Esophagus squamous epithelium (tissue), 4 donors: ENCODE results near the gene SFR1. TPM values are rescaled to one million over a fixed set of nuclear protein-coding genes. Genes with fewer than 3 reads are reported as not detected.

Source experiments
- total RNA-seq, 4 donors: library from RNA; depleted of rRNA; stranded (reverse); fragments of >200 nt; gene quantifications; one replicate each; pipeline ENCODE4 v1.1.0, GENCODE V29; 2016

The SFR1 gene
- total RNA-seq, 4 donors from 2014 or later = 2.7 to 9.3 (median 6.3) TPM

Other genes starting within 250 kb of the SFR1 start
- 10 to 100 TPM; 20.4 to 52.8 (median 32.5) TPM for gene STN1, start 204.0 kb upstream of the SFR1 start, total RNA-seq
- 100 to 1,000 TPM in 1 of 4 donors, 10 to 100 TPM in 3; 68.1 to 120 (median 80.4) TPM for gene SLK, start 155.0 kb upstream of the SFR1 start, total RNA-seq
- 100 to 1,000 TPM; 150 to 202 (median 191) TPM for gene COL17A1, start 36.3 kb upstream of the SFR1 start, total RNA-seq
- under 1 TPM in 2 of 4 donors, not detected in 2; 0.19 to 0.38 TPM for gene CFAP43, start 110.2 kb downstream of the SFR1 start, total RNA-seq
- gene GSTO1, start 132.7 kb downstream of the SFR1 start, total RNA-seq = 100 to 1,000 TPM in 1 of 4 donors, 10 to 100 TPM in 3; 43.8 to 115 (median 78.0) TPM
- 10 to 100 TPM in 2 of 4 donors, 1 to 10 TPM in 2; 6.1 to 20.6 (median 13.8) TPM for gene GSTO2, start 147.0 kb downstream of the SFR1 start, total RNA-seq
- gene ITPRIP, start 216.3 kb downstream of the SFR1 start, total RNA-seq = 10 to 100 TPM; 37.6 to 61.6 (median 38.4) TPM
- under 1 TPM in 3 of 4 donors, not detected in 1; 0.13 to 0.41 (median 0.19) TPM for gene CFAP58, start 231.7 kb downstream of the SFR1 start, total RNA-seq